Measurements from ENCODE around the gene GGNBP2.

DNA sequence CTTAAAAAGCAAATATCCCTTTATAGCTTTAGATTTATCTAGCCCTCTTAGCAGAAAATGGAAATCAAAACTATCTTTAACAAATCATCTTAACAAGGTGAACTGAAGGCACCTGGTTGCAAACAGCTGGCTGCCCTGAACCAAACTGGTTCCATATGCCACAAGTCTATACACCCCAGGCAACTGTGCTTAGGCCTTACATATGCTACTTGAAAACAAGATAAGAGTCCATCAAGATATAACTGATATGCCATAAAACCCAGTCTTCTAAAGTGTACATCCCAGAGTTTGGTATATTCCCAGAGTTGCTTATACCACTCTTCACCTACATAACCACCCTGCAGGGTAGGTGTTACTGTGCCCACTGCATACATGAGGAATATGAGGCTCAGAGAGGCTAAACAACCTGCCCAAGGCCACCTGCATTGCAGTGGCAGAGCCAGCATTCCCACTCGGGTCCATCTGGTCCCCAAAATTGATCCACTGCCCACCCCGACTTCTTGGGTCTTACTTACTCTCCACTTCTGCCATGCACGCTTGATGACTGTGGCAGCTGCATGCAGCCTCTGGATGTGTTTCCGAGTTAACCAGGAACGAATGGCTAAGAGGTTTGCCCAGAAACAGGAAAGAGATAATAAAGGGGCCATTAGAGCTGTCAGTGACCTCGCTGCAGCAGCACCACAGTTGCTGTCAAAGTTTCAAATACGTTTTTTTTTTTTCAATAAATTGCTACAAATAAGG, 46.0 kb upstream of the GGNBP2 start:
- TF ChIP-seq, protein P1, sequence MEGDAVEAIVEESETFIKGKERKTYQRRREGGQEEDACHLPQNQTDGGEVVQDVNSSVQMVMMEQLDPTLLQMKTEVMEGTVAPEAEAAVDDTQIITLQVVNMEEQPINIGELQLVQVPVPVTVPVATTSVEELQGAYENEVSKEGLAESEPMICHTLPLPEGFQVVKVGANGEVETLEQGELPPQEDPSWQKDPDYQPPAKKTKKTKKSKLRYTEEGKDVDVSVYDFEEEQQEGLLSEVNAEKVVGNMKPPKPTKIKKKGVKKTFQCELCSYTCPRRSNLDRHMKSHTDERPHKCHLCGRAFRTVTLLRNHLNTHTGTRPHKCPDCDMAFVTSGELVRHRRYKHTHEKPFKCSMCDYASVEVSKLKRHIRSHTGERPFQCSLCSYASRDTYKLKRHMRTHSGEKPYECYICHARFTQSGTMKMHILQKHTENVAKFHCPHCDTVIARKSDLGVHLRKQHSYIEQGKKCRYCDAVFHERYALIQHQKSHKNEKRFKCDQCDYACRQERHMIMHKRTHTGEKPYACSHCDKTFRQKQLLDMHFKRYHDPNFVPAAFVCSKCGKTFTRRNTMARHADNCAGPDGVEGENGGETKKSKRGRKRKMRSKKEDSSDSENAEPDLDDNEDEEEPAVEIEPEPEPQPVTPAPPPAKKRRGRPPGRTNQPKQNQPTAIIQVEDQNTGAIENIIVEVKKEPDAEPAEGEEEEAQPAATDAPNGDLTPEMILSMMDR (IDR thresholded peaks at IDR 0.05): no peak
- no peak for TF ChIP-seq POLR2A (IDR thresholded peaks at IDR 0.05)
